ENCODE measurements around the gene PLPP4.

Gene PLPP4

DNA sequence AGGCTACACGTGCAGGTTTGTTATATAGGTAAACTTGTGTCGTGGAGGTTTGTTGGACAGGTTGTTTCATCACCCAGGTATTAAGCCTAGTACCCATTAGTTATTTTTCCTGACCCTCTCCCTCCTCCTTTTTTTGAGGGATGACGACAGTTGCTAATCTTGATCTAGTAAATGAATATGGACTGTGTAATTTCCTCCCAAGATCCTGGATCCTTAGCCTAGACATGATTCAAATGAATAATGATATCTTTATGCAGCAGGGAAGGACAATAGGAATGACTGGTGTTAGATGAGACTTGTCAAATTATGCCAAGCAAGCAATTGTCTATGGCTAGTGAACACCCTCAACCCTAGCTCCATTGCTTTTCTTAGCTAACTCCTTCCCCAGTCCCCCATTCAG lies 156.2 kb downstream of the PLPP4 start:
- no peak for DNase-seq

DNA sequence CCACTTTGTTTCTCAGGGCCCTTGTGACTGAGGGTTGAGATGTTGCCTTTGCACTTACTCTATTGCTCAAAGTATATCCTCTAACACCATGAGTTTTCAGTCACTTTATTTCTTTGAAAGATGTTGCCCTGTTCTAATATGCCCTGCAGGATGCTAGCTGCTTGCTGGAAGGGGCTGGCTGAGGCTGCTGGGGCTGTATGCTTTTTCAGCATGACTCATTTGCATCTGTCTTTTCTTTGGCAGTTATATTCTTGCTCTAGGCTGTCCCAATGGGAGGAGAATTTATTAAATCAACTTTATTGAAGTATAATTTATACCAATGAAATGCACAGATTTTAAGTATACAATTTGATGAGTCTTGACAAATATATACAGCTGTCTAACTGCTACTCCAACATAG lies 157.7 kb downstream of the PLPP4 start:
- no peak for DNase-seq

DNA sequence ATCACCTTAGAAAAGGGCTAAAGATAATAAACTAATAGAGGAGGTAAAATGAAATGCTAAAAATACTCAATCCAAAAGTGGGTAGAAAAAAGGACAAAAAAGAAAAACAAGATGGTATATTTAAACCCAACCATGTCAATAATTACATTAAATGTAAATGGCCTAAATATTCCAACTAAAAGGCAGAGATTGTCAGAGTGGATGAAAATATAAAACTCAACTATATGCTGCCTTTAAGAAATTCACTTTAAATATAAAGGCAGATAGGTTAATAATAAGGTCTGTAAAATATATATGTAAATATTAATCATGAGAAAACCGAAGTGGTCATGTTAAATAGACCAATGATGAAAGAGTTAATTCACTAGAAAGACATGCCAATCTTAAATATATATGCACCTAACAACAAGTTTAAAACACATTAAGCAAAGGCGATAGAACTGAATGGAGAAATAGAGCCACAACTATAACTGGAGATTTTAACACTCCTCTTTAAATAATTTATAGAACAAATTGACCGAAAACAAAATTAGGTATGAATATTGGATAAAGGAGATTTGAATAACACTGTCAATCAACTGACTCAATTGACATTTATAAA lies 159.4 kb downstream of the PLPP4 start:
- no peak for DNase-seq

DNA sequence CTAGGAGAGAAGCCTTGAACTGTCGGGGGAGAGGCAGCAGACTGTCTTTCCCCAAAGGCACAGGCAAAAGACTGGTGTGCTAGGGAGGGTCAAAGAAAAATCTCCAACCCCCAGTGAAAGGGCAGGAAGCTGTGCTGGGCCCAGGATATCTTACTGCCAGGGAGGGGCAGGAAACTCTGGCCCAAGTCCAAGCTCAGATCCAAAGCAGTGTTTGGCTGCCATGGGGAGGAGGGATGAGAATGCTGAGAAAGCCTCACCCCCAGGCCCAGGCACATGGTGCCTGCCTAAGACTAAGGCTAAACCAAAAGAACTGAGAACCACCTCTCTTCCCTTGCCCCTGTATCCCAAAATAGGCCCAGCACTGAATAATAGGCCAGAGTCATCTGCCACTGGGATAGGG lies 171.2 kb downstream of the PLPP4 start:
- no peak for DNase-seq

DNA sequence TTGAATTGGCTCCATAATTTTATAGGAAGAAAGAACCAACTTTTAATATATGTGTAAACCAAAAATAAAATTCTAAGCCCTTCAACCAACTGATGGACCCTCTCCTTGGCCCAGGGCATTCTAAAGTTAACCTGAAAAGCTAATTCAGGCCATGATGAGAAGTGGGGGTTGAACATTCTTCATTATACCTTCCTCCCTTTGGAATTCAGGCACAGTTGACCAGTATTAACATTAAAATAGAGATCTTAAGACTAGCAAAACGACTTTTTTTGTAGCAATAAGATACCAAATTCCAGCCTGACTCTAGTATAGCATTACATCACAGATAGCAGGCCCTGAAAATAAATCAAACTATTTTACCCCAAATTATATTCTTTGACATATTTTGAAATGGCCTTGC lies 173.2 kb downstream of the PLPP4 start:
- no peak for DNase-seq

DNA sequence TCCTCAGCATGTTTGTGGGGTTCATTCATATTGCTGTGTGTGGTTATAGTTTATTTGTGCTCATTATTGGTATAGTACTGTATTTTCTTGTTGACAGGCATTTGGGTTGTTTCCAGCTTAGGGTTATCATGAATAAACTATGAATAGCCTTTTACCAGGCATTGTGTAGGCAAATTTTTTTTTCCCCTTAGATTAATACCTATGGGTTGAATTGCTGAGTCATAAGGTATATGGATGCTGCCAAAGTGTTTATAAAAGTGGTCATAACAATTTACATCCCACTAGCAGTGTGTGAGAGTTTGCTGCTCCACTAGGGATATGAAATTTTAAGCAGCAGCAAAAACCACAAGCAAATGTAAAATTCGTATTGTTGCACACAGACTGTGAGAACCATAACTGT lies 175.0 kb downstream of the PLPP4 start:
- DNase-seq, result no peak

DNA sequence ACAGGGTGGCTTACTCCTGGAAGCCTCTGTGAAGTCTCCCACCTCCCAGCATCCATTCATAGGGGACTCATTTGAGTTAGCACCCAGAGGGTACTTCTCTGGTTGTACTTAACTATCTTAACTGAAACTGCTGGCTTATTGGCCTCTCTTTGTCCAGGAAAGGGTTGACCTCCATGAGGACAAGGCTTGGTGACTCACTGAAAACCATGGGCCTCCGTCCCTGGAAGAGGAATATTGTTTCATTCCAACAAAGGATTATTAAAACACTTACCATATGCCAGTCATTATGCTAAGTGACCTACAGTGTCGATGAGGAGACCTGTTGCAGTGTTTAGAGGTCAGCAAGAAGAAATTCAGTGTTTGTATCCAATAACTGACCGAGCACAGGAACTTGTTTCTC lies 175.9 kb downstream of the PLPP4 start:
- DNase-seq, result no peak

DNA sequence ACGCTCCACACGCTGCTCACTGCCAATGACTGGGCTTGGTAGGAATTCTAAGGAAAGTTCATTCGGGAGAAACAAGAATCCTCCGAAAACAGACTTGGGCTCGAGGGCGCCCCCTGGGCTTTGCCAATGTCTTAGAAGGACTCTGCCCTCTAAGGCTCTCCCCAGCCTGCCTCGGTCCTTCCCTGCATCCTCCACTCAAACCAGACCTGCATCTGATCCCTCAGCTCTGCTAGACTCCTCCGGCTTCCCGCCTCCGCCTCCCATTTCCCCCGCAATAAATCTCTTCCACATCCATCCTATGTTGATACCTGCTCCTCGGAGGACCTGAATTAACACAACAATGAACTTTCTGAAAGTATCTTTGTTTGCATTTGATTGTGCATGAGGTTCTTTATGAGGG lies 177.6 kb downstream of the PLPP4 start:
- DNase-seq, result no peak

Measured in activated CD4-positive, CD25-positive, alpha-beta regulatory T cell treated with anti-CD3 and anti-CD28 coated beads, Interleukin-2, amount 50 U/mL, for 72 hours (primary cell).